ENCODE measurements around the gene HAVCR1.

GRCh38 chr5:157020511-157021222, 38.2 kb downstream of the HAVCR1 start:
- TF ChIP-seq, protein P1, sequence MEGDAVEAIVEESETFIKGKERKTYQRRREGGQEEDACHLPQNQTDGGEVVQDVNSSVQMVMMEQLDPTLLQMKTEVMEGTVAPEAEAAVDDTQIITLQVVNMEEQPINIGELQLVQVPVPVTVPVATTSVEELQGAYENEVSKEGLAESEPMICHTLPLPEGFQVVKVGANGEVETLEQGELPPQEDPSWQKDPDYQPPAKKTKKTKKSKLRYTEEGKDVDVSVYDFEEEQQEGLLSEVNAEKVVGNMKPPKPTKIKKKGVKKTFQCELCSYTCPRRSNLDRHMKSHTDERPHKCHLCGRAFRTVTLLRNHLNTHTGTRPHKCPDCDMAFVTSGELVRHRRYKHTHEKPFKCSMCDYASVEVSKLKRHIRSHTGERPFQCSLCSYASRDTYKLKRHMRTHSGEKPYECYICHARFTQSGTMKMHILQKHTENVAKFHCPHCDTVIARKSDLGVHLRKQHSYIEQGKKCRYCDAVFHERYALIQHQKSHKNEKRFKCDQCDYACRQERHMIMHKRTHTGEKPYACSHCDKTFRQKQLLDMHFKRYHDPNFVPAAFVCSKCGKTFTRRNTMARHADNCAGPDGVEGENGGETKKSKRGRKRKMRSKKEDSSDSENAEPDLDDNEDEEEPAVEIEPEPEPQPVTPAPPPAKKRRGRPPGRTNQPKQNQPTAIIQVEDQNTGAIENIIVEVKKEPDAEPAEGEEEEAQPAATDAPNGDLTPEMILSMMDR (IDR thresholded peaks at IDR 0.05) = no peak
- no peak for TF ChIP-seq POLR2A (IDR thresholded peaks at IDR 0.05)
